H9 (cell line): Measurements from ENCODE around the gene POP4. TPM values are rescaled to one million over a fixed set of nuclear protein-coding genes. Genes with fewer than 3 reads are reported as not detected.

Experiments
- DNase-seq: peaks from one replicate; pipeline ENCODE4 v3.0.0-alpha.2; 2017
- H2AFZ ChIP-seq: one replicate; pipeline ENCODE4 v1.6.1; 2013; ENCODE audit warnings: mild to moderate bottlenecking, low read length, control low read depth, moderate library complexity
- H2AK5ac ChIP-seq: 2 replicates; pipeline ENCODE4 v1.6.1; 2013; ENCODE audit warnings: low read length, control low read depth, mixed read lengths; ENCODE audit not compliant: insufficient read length
- H2BK120ac ChIP-seq: one replicate; pipeline ENCODE4 v1.6.1; 2013; ENCODE audit warnings: low read depth, mild to moderate bottlenecking, low read length, control low read depth, inconsistent platforms; ENCODE audit not compliant: poor library complexity, severe bottlenecking
- H2BK12ac ChIP-seq: 2 replicates; pipeline ENCODE4 v1.6.1; 2013; ENCODE audit warnings: low read length, control low read depth, mixed read lengths, low read depth; ENCODE audit not compliant: insufficient read length
- H2BK15ac ChIP-seq: 2 replicates; pipeline ENCODE4 v1.6.1; 2013; ENCODE audit warnings: low read depth, low read length, control low read depth
- H2BK20ac ChIP-seq: one replicate; pipeline ENCODE4 v1.6.1; 2013; ENCODE audit warnings: low read depth, mild to moderate bottlenecking, low read length, control low read depth, inconsistent platforms; ENCODE audit not compliant: poor library complexity, severe bottlenecking
- H2BK5ac ChIP-seq: 2 replicates; pipeline ENCODE4 v1.6.1; 2013; ENCODE audit warnings: low read length, control low read depth, mixed read lengths; ENCODE audit not compliant: insufficient read length
- H3K14ac ChIP-seq: 2 replicates; pipeline ENCODE4 v1.6.1; 2013; ENCODE audit warnings: low read length, control low read depth; ENCODE audit not compliant: insufficient read depth
- H3K18ac ChIP-seq: 2 replicates; pipeline ENCODE4 v1.6.1; 2013; ENCODE audit warnings: low read depth, mild to moderate bottlenecking, mixed read lengths, low read length, control low read depth; ENCODE audit not compliant: insufficient read length
- H3K23ac ChIP-seq: 2 replicates; pipeline ENCODE4 v1.6.1; 2013; ENCODE audit warnings: low read length, control low read depth, mixed read lengths, low read depth; ENCODE audit not compliant: insufficient read length
- H3K23me2 ChIP-seq: 2 replicates; pipeline ENCODE4 v1.6.1; 2013; ENCODE audit warnings: low read depth, mild to moderate bottlenecking, mixed read lengths, low read length, control low read depth; ENCODE audit not compliant: insufficient read length, poor library complexity, severe bottlenecking
- H3K27ac ChIP-seq: 2 replicates; pipeline ENCODE4 v1.5.1; 2013; ENCODE audit warnings: low read length, control low read depth, mixed read lengths, low read depth; ENCODE audit not compliant: insufficient read length
- H3K27me3 ChIP-seq: 2 replicates; pipeline ENCODE4 v1.6.1; 2013; ENCODE audit warnings: low read length, control low read depth, inconsistent platforms; ENCODE audit not compliant: insufficient read depth
- H3K4ac ChIP-seq: 2 replicates; pipeline ENCODE4 v1.6.1; 2013; ENCODE audit warnings: low read depth, mild to moderate bottlenecking, control low read depth, inconsistent platforms, low read length, moderate library complexity
- H3K4me1 ChIP-seq: 2 replicates; pipeline ENCODE4 v1.6.1; 2013; ENCODE audit warnings: low read length, control low read depth, inconsistent platforms; ENCODE audit not compliant: insufficient read depth
- H3K4me2 ChIP-seq: 2 replicates; pipeline ENCODE4 v1.6.1; 2013; ENCODE audit warnings: low read length, control low read depth, mixed read lengths; ENCODE audit not compliant: insufficient read length, insufficient read depth
- H3K56ac ChIP-seq: 2 replicates; pipeline ENCODE4 v1.6.1; 2013; ENCODE audit warnings: low read depth, mild to moderate bottlenecking, mixed read lengths, low read length, control low read depth; ENCODE audit not compliant: insufficient read length
- H3K79me1 ChIP-seq: 2 replicates; pipeline ENCODE4 v1.6.1; 2013; ENCODE audit warnings: low read depth, mild to moderate bottlenecking, moderate library complexity, low read length, control low read depth, inconsistent platforms; ENCODE audit not compliant: insufficient read depth, poor library complexity, severe bottlenecking
- H3K79me2 ChIP-seq: 2 replicates; pipeline ENCODE4 v1.6.1; 2013; ENCODE audit warnings: low read length, control low read depth, inconsistent platforms; ENCODE audit not compliant: insufficient read depth
- H3K9ac ChIP-seq: 2 replicates; pipeline ENCODE4 v1.6.1; 2013; ENCODE audit warnings: low read length, control low read depth, mixed read lengths; ENCODE audit not compliant: insufficient read length; ENCODE audit errors: extremely low read depth
- H3K9me3 ChIP-seq: one replicate; pipeline ENCODE4 v1.6.1; 2013; ENCODE audit warnings: low read depth, low read length, inconsistent platforms; ENCODE audit not compliant: control insufficient read depth
- H3T11ph ChIP-seq: one replicate; pipeline ENCODE4 v1.6.1; 2013; ENCODE audit warnings: mild to moderate bottlenecking, low read length, control low read depth, inconsistent platforms
- H4K20me1 ChIP-seq: one replicate; pipeline ENCODE4 v1.6.1; 2013; ENCODE audit not compliant: control insufficient read depth, insufficient read length, insufficient read depth
- H4K5ac ChIP-seq: 2 replicates; pipeline ENCODE4 v1.6.1; 2013; ENCODE audit warnings: low read depth, mild to moderate bottlenecking, mixed read lengths, low read length, control low read depth; ENCODE audit not compliant: insufficient read length
- H4K8ac ChIP-seq: replicated peaks from 2 replicates; pipeline ENCODE4 v1.6.1; 2013; ENCODE audit warnings: low read length, control low read depth, mixed read lengths, low read depth; ENCODE audit not compliant: insufficient read length
- H4K91ac ChIP-seq: 2 replicates; pipeline ENCODE4 v1.6.1; 2013; ENCODE audit warnings: low read depth, mild to moderate bottlenecking, moderate library complexity, mixed read lengths, low read length, control low read depth; ENCODE audit not compliant: insufficient read length
- H3K27ac Mint-ChIP-seq, 3 experiments: 2 replicates in 2 of 3; 3 replicates in 1 of 3; pipeline ENCODE4 v1.8.0; 2020 to 2021; ENCODE audit warnings: mixed read lengths in 3 of 3, mild to moderate bottlenecking in 1 of 3, moderate library complexity in 1 of 3
- H3K27me3 Mint-ChIP-seq: 2 replicates; pipeline ENCODE4 v1.8.0; 2021; ENCODE audit warnings: low read depth, mild to moderate bottlenecking, moderate library complexity, mixed read lengths
- H3K36me3 Mint-ChIP-seq, 3 experiments: 2 replicates in 2 of 3; 3 replicates in 1 of 3; pipeline ENCODE4 v1.8.0; 2020 to 2021; ENCODE audit warnings: low read depth in 3 of 3, mixed read lengths in 3 of 3; ENCODE audit not compliant: insufficient read depth in 1 of 3
- H3K4me1 Mint-ChIP-seq, 2 experiments: 2 replicates each; pipeline ENCODE4 v1.8.0; 2020; ENCODE audit warnings: mixed read lengths in 2 of 2
- H3K4me3 Mint-ChIP-seq, 2 experiments: 2 replicates in 1 of 2; 3 replicates in 1 of 2; pipeline ENCODE4 v1.8.0; 2020 to 2021; ENCODE audit warnings: mild to moderate bottlenecking in 2 of 2, mixed read lengths in 2 of 2, moderate library complexity in 1 of 2
- H3K9me3 Mint-ChIP-seq, 2 experiments: 2 replicates in 1 of 2; 3 replicates in 1 of 2; pipeline ENCODE4 v1.8.0; 2020; ENCODE audit warnings: mild to moderate bottlenecking in 2 of 2, mixed read lengths in 2 of 2, moderate library complexity in 1 of 2
- CTCF ChIP-seq: fragments of 200-600 bp; sonication (generic); conservative IDR thresholded peaks from 3 replicates; pipeline ENCODE4 v1.8.0; 2021; ENCODE audit warnings: antibody characterized with exemption, mild to moderate bottlenecking
- WGBS: extraction: QIAGEN DNeasy Blood & Tissue Kit; methylation state at CpG from one replicate; pipeline ENCODE4 v1.1.7; 2013; ENCODE audit warnings: missing lambda C conversion rate, low lambda C conversion rate, mixed read lengths; ENCODE audit not compliant: insufficient read length; ENCODE audit errors: extremely low coverage; 5-methylcytosine and 5-hydroxymethylcytosine counted together
- total RNA-seq: library from RNA; stranded (reverse); gene quantifications from 2 replicates; pipeline ENCODE4 v1.2.1, GENCODE V29; 2021

Gene POP4
- total RNA-seq, 1 experiment from 2014 or later, result 51.4 TPM

GRCh38 chr19:29625186-29625651 lies 19.1 kb downstream of the POP4 start:
- no peaks in the 10 kb centered on the region for H3K27me3 ChIP-seq
- H3K79me2 ChIP-seq, result no peaks in the 10 kb centered on the region
- no peak overlapping the region for H3K27ac ChIP-seq
- DNase-seq, result no peak
- H2BK12ac ChIP-seq, result no peak overlapping the region
- no peak overlapping the region for H2BK120ac ChIP-seq
- H3K4me1 ChIP-seq, result no peaks in the 10 kb centered on the region
- H3K23me2 ChIP-seq, result no peaks in the 10 kb centered on the region
- no peaks in the 10 kb centered on the region for H3K9me3 ChIP-seq
- no peak overlapping the region for H2AK5ac ChIP-seq
- Mint-ChIP-seq H3K27me3 (no peaks in the 10 kb centered on the region; the same call in 1 of the 2 replicates), H3K9me3 (no peaks in the 10 kb centered on the region), H3K36me3 (no peaks in the 10 kb centered on the region; a peak in 1 of 7 replicates), H3K27ac (peak overlapping the region; percentile 81 to 84 (median 84); a peak in 5 of 7 replicates), H3K4me1 (peaks cover 13 to 17% of the 10 kb centered on the region in 2 experiments), H3K4me3 (no peak overlapping the region; a peak in 1 of 5 replicates)
- H3K56ac ChIP-seq, result no peak overlapping the region
- no peak overlapping the region for H3K14ac ChIP-seq
- H4K91ac ChIP-seq, result no peak overlapping the region
- H4K20me1 ChIP-seq, result no peaks in the 10 kb centered on the region
- no peak for TF ChIP-seq CTCF
- H3K4me2 ChIP-seq, result no peak overlapping the region
- no peak overlapping the region for H3K18ac ChIP-seq
- H4K5ac ChIP-seq, result no peak overlapping the region
- no peak overlapping the region for H3K4ac ChIP-seq
- no peak overlapping the region for H2AFZ ChIP-seq
- no peak overlapping the region for H2BK15ac ChIP-seq
- no peak overlapping the region for H4K8ac ChIP-seq
- no peaks in the 10 kb centered on the region for H3K79me1 ChIP-seq
- H3K23ac ChIP-seq, result no peak overlapping the region
- H2BK20ac ChIP-seq, result no peak overlapping the region
- no CpG with 5 or more reads among the region's 9 CpGs for WGBS
- H3K9ac ChIP-seq, result no peak overlapping the region
- H2BK5ac ChIP-seq, result no peak overlapping the region
- no peak overlapping the region for H3T11ph ChIP-seq
